Panc1 (cell line): ENCODE measurements around the gene C5orf34. TPM values are rescaled to one million over a fixed set of nuclear protein-coding genes. Genes with fewer than 3 reads are reported as not detected.

ENCODE experiments used
- ATAC-seq: fragments of 200-7000 bp; cut with Tn5 transposase; 2 replicates; pipeline ENCODE4 v1.9.1; 2020; ENCODE audit warnings: mild to moderate bottlenecking, moderate library complexity
- BruUV-seq: library from RNA; stranded (reverse); fragments of 400-500 nt; replicated peaks from 2 replicates; lab custom pipeline; 2021; lab: Mats Ljungman, UMichigan
- CTCF ChIA-PET: fragments of 300-600 bp; sonication (Branson Sonifier 250); formaldehyde crosslinking; loops from one replicate; lab custom pipeline; 2022; ENCODE audit warnings: antibody characterized with exemption; lab: Charles Lee
- POLR2A ChIA-PET: fragments of 300-600 bp; sonication (Branson Sonifier 250); formaldehyde crosslinking; loops from one replicate; lab custom pipeline; 2022; ENCODE audit warnings: antibody characterized with exemption; lab: Charles Lee
- DNase-seq: peaks from one replicate; pipeline ENCODE4 v3.0.0-alpha.2; 2010; ENCODE audit warnings: low read depth, low spot score
- H3K27ac ChIP-seq: 2 replicates; pipeline ENCODE4 v1.5.1; 2011; ENCODE audit warnings: mild to moderate bottlenecking, low read length, inconsistent platforms
- H3K27me3 ChIP-seq: fragments of 200-500 bp; sonication (Bioruptor generic); 2 replicates; pipeline ENCODE4 v1.6.0; 2014; ENCODE audit warnings: low read length, inconsistent platforms; ENCODE audit not compliant: control insufficient read depth, insufficient read depth
- H3K36me3 ChIP-seq: fragments of 200-500 bp; sonication (Bioruptor generic); 2 replicates; pipeline ENCODE4 v1.5.1; 2014; ENCODE audit warnings: inconsistent platforms, mild to moderate bottlenecking, low read length, moderate library complexity; ENCODE audit not compliant: control insufficient read depth, insufficient read depth
- H3K4me1 ChIP-seq: 2 replicates; pipeline ENCODE4 v1.5.1; 2011; ENCODE audit warnings: inconsistent platforms, mild to moderate bottlenecking, low read length, moderate library complexity; ENCODE audit not compliant: control insufficient read depth, insufficient read depth
- H3K4me3 ChIP-seq, 2 experiments: 2 replicates each; pipeline ENCODE4 v1.5.1; 2011 to 2012; ENCODE audit warnings: low read depth in 2 of 2, low read length in 2 of 2, mild to moderate bottlenecking in 2 of 2, inconsistent platforms in 1 of 2, moderate library complexity in 1 of 2
- H3K9me3 ChIP-seq: fragments of 200-500 bp; sonication (Bioruptor generic); 2 replicates; pipeline ENCODE4 v1.5.1; 2014; ENCODE audit warnings: low read depth, mild to moderate bottlenecking, inconsistent platforms, low read length, moderate library complexity; ENCODE audit not compliant: control insufficient read depth, insufficient read depth
- POLR2AphosphoS5 ChIP-seq: IDR thresholded peaks from 2 replicates; pipeline ENCODE4 v1.6.1; 2012; ENCODE audit warnings: mild to moderate bottlenecking, low read depth, low read length, moderate library complexity
- SIN3A ChIP-seq: IDR thresholded peaks from 2 replicates; pipeline ENCODE4 v1.6.1; 2012; ENCODE audit warnings: low read depth, mild to moderate bottlenecking, low read length, moderate library complexity, borderline replicate concordance; ENCODE audit not compliant: insufficient read depth
- TCF7L2 ChIP-seq: IDR thresholded peaks from 2 replicates; pipeline ENCODE4 v1.6.1; 2011; ENCODE audit warnings: mild to moderate bottlenecking, low read depth, low read length, inconsistent platforms
- in situ Hi-C: cut with HindIII; loops from 2 replicates; pipeline ENCODE4 v1.10.0; 2016; ENCODE audit warnings: low sequenced_read_pairs, low pct_unique_long_range_greater_than_20kb
- intact Hi-C: fragments of 100-400 bp; cut with micrococcal nuclease; formaldehyde crosslinking; loops from one replicate; pipeline ENCODE4 v1.10.0; 2022; ENCODE audit not compliant: unreplicated experiment
- total RNA-seq: library from RNA; stranded (reverse); gene quantifications from one replicate; pipeline ENCODE4 v1.2.1, GENCODE V29; 2021; ENCODE audit not compliant: unreplicated experiment
- TF ChIP-seq, protein P1 (sequence below): fragments of 450-650 bp; IDR thresholded peaks from 2 replicates; pipeline ENCODE4 v1.5.1; 2017; ENCODE audit warnings: mild to moderate bottlenecking
- TF ChIP-seq, protein P2 (sequence below), 2 experiments: IDR thresholded peaks; 2 replicates each; pipeline ENCODE4 v1.6.1; 2011 to 2012; ENCODE audit warnings: low read depth in 2 of 2, control low read depth in 1 of 2, low read length in 1 of 2, mild to moderate bottlenecking in 1 of 2, moderate library complexity in 1 of 2; ENCODE audit not compliant: insufficient read depth in 1 of 2

The C5orf34 gene
- total RNA-seq, 1 experiment from 2014 or later, result 6.3 TPM

DNA sequence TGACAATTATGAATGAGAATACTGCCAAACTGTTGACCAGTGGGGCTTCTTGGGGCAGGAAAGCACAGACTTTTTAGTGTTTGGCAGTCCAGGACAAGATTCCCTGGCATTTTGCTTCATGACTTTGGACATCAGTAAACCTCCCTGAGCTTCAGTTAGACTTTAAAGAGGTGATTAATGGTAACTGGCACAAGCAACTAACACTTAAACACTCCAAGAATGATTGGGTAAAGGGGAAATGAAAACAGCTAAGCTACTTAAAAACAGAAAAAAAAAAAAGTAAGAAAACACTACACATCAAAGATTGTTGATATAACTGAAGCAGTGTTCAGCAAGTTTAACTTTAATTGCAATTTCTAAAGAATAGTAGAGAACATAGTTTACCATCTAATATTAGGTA is 28.5 kb upstream of the C5orf34 start:
- Histone ChIP-seq H3K27me3 (no peaks in the 10 kb centered on the region), H3K4me1 (no peaks in the 10 kb centered on the region), H3K4me3 (no peak overlapping the region), H3K36me3 (peaks cover 51% of the 10 kb centered on the region), H3K27ac (no peak overlapping the region), H3K9me3 (no peaks in the 10 kb centered on the region)
- intact Hi-C loops, result no loop called here
- no TSS peak for BruUV-seq
- in situ Hi-C loops, result no loop called here
- POLR2A ChIA-PET, result no interaction called here
- no peak for DNase-seq
- TF ChIP-seq, protein P1, sequence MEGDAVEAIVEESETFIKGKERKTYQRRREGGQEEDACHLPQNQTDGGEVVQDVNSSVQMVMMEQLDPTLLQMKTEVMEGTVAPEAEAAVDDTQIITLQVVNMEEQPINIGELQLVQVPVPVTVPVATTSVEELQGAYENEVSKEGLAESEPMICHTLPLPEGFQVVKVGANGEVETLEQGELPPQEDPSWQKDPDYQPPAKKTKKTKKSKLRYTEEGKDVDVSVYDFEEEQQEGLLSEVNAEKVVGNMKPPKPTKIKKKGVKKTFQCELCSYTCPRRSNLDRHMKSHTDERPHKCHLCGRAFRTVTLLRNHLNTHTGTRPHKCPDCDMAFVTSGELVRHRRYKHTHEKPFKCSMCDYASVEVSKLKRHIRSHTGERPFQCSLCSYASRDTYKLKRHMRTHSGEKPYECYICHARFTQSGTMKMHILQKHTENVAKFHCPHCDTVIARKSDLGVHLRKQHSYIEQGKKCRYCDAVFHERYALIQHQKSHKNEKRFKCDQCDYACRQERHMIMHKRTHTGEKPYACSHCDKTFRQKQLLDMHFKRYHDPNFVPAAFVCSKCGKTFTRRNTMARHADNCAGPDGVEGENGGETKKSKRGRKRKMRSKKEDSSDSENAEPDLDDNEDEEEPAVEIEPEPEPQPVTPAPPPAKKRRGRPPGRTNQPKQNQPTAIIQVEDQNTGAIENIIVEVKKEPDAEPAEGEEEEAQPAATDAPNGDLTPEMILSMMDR, result no peak
- ATAC-seq, result no peak
- CTCF ChIA-PET, result no interaction called here

DNA sequence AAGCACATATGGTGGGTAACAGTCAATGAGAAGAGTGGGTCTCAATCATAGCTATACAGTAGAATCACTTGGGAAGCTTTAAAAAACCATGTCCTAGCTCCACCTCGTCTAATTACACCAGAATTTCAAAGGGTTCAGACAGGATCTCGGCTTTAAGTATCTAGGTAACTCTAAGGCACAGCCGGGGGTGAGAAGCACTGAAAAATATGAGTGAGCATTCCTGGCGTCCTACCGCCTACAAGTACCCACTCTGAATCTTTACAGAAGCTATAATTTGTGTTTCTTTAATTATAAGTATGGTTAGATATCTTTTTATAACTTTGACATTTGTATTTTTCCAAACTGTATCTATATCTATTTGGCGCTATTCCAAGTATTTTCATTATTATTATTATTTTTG is 25.8 kb upstream of the C5orf34 start:
- H3K9me3 ChIP-seq, result no peaks in the 10 kb centered on the region
- CTCF ChIA-PET, result interaction anchor here (0.6 kb wide), 1 partner anchor 1188 kb away, joined by 3 read pairs; no protein-coding TSS in a partner anchor
- BruUV-seq, result no TSS peak
- ATAC-seq (no peak), DNase-seq (no peak)
- no peak overlapping the region for H3K27ac ChIP-seq
- no peaks in the 10 kb centered on the region for H3K27me3 ChIP-seq
- in situ Hi-C loops, result no loop called here
- intact Hi-C loops, result no loop called here
- H3K4me1 ChIP-seq, result no peaks in the 10 kb centered on the region
- H3K4me3 ChIP-seq, result no peak overlapping the region
- no peak for TF ChIP-seq POLR2AphosphoS5
- TF ChIP-seq SIN3A, result no peak
- TF ChIP-seq, protein P2, sequence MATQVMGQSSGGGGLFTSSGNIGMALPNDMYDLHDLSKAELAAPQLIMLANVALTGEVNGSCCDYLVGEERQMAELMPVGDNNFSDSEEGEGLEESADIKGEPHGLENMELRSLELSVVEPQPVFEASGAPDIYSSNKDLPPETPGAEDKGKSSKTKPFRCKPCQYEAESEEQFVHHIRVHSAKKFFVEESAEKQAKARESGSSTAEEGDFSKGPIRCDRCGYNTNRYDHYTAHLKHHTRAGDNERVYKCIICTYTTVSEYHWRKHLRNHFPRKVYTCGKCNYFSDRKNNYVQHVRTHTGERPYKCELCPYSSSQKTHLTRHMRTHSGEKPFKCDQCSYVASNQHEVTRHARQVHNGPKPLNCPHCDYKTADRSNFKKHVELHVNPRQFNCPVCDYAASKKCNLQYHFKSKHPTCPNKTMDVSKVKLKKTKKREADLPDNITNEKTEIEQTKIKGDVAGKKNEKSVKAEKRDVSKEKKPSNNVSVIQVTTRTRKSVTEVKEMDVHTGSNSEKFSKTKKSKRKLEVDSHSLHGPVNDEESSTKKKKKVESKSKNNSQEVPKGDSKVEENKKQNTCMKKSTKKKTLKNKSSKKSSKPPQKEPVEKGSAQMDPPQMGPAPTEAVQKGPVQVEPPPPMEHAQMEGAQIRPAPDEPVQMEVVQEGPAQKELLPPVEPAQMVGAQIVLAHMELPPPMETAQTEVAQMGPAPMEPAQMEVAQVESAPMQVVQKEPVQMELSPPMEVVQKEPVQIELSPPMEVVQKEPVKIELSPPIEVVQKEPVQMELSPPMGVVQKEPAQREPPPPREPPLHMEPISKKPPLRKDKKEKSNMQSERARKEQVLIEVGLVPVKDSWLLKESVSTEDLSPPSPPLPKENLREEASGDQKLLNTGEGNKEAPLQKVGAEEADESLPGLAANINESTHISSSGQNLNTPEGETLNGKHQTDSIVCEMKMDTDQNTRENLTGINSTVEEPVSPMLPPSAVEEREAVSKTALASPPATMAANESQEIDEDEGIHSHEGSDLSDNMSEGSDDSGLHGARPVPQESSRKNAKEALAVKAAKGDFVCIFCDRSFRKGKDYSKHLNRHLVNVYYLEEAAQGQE (IDR thresholded peaks at IDR 0.05; ENCODE audit: insufficient read depth in 1 of 2, low read depth in 2 of 2, low read length in 1 of 2), result no peak
- no peak for TF ChIP-seq TCF7L2
- TF ChIP-seq, protein P1, result no peak
- H3K36me3 ChIP-seq, result peaks cover 58% of the 10 kb centered on the region
- POLR2A ChIA-PET, result interaction anchor here (1.0 kb wide), 1 partner anchor 17 kb away, joined by 4 read pairs; no protein-coding TSS in a partner anchor
